HG03097 (cell line): ENCODE results near the gene ERRFI1.
"Not testable (repeated sequence)": the region's sequence is repeated elsewhere in the genome, so short reads cannot be mapped to it uniquely, and the experiment has no call there.

Experiments used
- ATAC-seq: cut with Tn5 transposase; IDR thresholded peaks from one replicate; pipeline ENCODE4 v1.9.1; 2021; ENCODE audit not compliant: unreplicated experiment, low FRiP score

The ERRFI1 gene

GRCh38 chr1:7975212-7975865, 50.8 kb downstream of the ERRFI1 start:
- no peak for ATAC-seq

- ATAC-seq, result no peak
Measured at GRCh38 chr1:7973086-7973485, 53.0 kb downstream of the ERRFI1 start.

GRCh38 chr1:7972285-7972684, 53.8 kb downstream of the ERRFI1 start:
- ATAC-seq, result no peak

DNA sequence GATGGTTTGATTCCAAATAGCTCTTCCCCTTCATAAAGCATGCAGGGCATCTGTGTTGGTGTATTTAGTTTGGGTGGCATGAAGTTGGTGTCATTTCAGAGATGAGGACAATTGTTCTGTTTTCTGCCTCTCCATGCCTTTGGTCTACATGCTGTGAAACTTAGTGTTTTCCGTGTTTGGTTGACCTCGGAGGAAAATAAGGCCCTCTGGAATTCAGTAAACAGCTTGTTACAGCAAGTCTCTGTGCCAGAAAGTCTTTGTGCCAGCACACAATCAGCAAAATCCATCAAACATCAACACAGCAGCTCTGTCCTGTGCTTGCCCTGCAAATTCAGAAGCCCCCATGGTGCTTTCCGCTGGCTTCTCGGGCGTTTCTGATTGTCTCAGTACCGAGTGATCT, 55.1 kb downstream of the ERRFI1 start:
- no peak for ATAC-seq

GRCh38 chr1:7970246-7970645, 55.9 kb downstream of the ERRFI1 start:
- ATAC-seq, result no peak

- no peak for ATAC-seq
Measured at GRCh38 chr1:7967651-7968050, 58.5 kb downstream of the ERRFI1 start.

DNA sequence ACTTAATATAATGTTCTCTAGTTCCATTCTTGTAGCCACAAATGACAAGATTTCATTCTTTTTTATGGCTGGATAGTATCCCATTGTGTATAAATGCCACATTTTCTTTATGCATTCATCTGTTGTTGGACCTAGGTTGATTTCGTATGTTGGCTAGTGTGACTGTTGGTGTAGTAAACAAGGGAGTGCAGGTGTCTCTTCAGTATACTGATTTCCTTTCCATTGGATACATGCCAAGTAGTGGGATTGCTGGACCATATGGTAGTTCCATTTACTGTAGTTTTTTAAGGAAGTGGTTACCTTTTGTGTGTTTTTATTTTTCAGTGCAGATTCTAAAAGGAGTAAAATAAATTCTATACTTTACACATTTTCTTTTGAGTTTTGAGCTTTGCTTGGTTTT, 58.9 kb downstream of the ERRFI1 start:
- no peak for ATAC-seq

DNA sequence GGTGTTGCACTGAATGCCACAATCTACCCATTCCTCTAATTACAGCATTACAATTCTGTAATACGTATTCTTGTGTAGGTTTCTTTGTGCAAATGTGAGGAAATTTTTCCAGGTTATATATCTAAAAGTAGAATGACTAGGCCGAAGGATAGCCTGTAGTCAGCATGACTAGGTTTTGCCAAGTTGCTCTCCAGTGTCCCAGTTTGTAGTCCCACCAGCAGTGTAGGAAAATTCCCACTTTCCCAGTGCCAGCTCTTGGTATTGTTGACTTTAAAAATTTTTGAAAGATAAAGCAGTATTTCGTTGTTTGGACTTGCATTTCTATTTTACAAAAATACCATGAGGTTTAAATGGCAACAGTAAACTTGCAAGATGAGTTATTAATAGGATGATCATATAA, 61.6 kb downstream of the ERRFI1 start:
- no peak for ATAC-seq

- not testable (repeated sequence) for ATAC-seq
Measured at GRCh38 chr1:7963841-7964240, 62.3 kb downstream of the ERRFI1 start.

GRCh38 chr1:7963378-7963730, 62.8 kb downstream of the ERRFI1 start:
- ATAC-seq, result not testable (repeated sequence)

DNA sequence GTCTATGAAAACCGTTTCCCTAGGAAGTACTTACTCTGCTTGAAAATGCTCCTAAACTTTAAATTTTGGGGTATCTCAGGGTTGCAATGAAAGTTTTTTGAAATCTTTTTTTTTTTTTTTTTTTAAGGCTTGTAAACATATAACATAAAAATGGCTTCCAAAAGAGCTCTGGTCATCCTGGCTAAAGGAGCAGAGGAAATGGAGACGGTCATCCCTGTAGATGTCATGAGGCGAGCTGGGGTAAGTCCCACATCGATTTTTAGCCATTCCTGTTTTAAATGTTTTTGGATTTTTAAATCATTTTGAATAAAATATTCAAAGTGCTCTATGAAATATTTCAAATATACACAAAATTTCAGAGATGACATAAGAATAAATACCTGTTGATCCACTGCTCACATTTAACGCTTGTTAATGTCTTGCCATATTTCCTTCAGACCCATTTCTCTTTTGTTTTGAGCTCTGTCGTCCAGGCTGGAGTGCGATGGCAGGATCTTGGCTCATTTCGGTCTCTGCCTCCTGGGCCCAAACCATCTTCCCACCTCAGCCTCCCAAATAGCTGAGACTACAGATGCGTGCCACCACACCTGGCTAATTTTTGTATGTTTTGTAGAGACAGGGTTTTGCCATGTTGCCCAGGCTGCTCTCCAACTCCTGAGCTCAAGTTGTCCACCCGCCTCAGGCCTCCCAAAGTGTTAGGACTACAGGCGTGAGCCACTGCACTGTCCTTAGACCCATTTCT, 63.3 kb downstream of the ERRFI1 start:
- no peak for ATAC-seq

GRCh38 chr1:7962014-7962335, 64.1 kb downstream of the ERRFI1 start:
- no peak for ATAC-seq
